GM12878 (cell line): ENCODE data around the gene SSH3. TPM values are rescaled to one million over a fixed set of nuclear protein-coding genes. Genes with fewer than 3 reads are reported as not detected.

Experiments used
- BACH1 ChIP-seq: fragments of 450-650 bp; IDR thresholded peaks from 2 replicates; pipeline ENCODE4 v1.6.1; 2017; ENCODE audit warnings: mild to moderate bottlenecking, borderline replicate concordance
- CEBPB ChIP-seq, 2 experiments: fragments of 150-350 bp in 1 of 2; IDR thresholded peaks; 2 replicates each; pipeline ENCODE4 v1.6.1; 2012 to 2014; ENCODE audit warnings: low read depth in 2 of 2, low read length in 2 of 2, borderline replicate concordance in 1 of 2, inconsistent platforms in 1 of 2
- E2F4 ChIP-seq: IDR thresholded peaks from 2 replicates; pipeline ENCODE4 v1.6.1; 2012; ENCODE audit warnings: low read depth, low read length, improper control_type of control experiment
- GATAD2B ChIP-seq: fragments of 450-650 bp; conservative IDR thresholded peaks from 2 replicates; pipeline ENCODE4 v1.6.1; 2017; ENCODE audit warnings: low read depth, mild to moderate bottlenecking, moderate library complexity
- MEF2B ChIP-seq: fragments of 450-650 bp; IDR thresholded peaks from 2 replicates; pipeline ENCODE4 v1.6.1; 2018; ENCODE audit warnings: mild to moderate bottlenecking, moderate library complexity; ENCODE audit not compliant: partially characterized antibody, poor library complexity, severe bottlenecking
- SIN3A ChIP-seq: IDR thresholded peaks from 2 replicates; pipeline ENCODE4 v1.6.1; 2012; ENCODE audit warnings: low read depth, low read length, improper control_type of control experiment
- SKIL ChIP-seq: fragments of 450-650 bp; IDR thresholded peaks from 2 replicates; pipeline ENCODE4 v1.6.1; 2017; ENCODE audit warnings: mild to moderate bottlenecking, low read depth, inconsistent platforms; ENCODE audit not compliant: poor library complexity, severe bottlenecking
- SP1 ChIP-seq: IDR thresholded peaks from one replicate; pipeline ENCODE4 v1.6.1; 2011; ENCODE audit warnings: low read depth, low read length
- SREBF2 ChIP-seq: IDR thresholded peaks from 2 replicates; pipeline ENCODE4 v1.6.1; 2012; ENCODE audit warnings: mild to moderate bottlenecking, low read length
- TAF1 ChIP-seq: IDR thresholded peaks from 2 replicates; pipeline ENCODE4 v1.6.1; 2011; ENCODE audit warnings: mild to moderate bottlenecking, low read depth, low read length, borderline replicate concordance
- TARDBP ChIP-seq: IDR thresholded peaks from 2 replicates; pipeline ENCODE4 v1.6.1; 2016; ENCODE audit warnings: borderline replicate concordance
- polyA plus RNA-seq, 11 experiments: library from polyadenylated mRNA; depleted of rRNA in 4 of 11; unstranded in 6 of 11; stranded (reverse) in 5 of 11; fragments of >200 nt; fragmentation: Nextera tagmentation in 4 of 11; fragmentation: Illumina TruSeq in 1 of 11; extraction: Ambion mirVana in 4 of 11; extraction: Trizol in 1 of 11; gene quantifications; 1 replicate in 1 of 11; 2 replicates in 10 of 11; pipeline versions ENCODE4 v1.2.1 to v1.2.3, GENCODE V29; 2011 to 2016; ENCODE audit warnings: inconsistent platforms in 2 of 11, missing spikeins in 2 of 11, low read depth in 1 of 11
- total RNA-seq, 4 experiments: library from RNA; depleted of rRNA in 3 of 4; stranded (reverse); fragments of >200 nt in 3 of 4; fragmentation: Illumina TruSeq in 1 of 4; extraction: Trizol in 1 of 4; gene quantifications; 2 replicates each; pipeline versions ENCODE4 v1.2.1 to v1.2.3, GENCODE V29; 2013 to 2021
- TF ChIP-seq, protein P1 (sequence below): IDR thresholded peaks from 2 replicates; pipeline ENCODE4 v1.6.1; 2012; ENCODE audit warnings: improper control_type of control experiment, low read depth, low read length; ENCODE audit not compliant: insufficient replicate concordance
- TF ChIP-seq, protein P2 (sequence below): fragments of 450-650 bp; conservative IDR thresholded peaks from 2 replicates; pipeline ENCODE4 v1.6.1; 2017; ENCODE audit warnings: mild to moderate bottlenecking, moderate library complexity
- TF ChIP-seq, protein P3 (sequence below): fragments of 450-650 bp; IDR thresholded peaks from 2 replicates; pipeline ENCODE4 v1.6.1; 2014; ENCODE audit warnings: mild to moderate bottlenecking
- TF ChIP-seq, protein P4 (sequence below): IDR thresholded peaks from 2 replicates; pipeline ENCODE4 v1.6.1; 2012; ENCODE audit warnings: low read depth, low read length, improper control_type of control experiment

The SSH3 gene
- total and polyA plus RNA-seq, 10 of the 15 experiments (the other 5 are each of a cell fraction or from before 2014, with no cell fraction given), result 0.05 to 0.83 (median 0.28) TPM; not detected in 3

DNA sequence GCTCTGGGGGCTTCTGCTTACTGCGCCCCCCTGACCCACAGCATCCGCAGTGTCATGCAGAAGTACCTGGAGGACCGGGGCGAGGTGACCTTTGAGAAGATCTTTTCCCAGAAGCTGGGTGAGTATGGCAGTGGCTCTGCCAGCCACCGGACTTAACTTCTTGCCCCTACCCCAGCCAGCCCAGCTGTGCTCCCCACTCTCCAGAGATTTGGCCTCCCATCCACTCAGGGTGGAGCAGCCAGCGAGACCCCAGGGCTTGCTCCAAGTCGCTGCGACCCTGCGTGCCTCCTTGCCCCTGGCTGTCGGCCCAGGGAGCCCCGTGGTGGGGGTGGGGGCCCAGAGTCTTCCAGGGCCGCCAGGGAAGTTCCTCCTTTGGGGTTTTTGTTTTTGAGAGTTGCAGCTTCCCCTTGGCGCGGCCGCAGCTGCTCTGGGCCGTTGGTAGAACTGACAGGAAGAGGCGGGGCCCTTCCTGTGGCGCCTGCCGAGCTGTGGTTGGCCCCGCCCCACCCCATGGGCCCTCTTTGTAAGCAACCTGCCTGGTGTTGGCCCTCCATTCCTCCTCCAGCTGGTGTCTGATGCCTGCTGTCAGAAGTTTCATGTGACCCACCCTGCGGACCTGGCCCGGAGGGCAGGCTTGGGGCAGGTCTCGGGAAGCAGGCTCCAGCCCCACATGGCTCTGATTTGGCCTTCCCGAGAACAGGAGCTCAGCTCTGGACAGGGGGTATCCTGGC is 25.9 kb upstream of the SSH3 start (continued):
- 0 out of 2 replicates have a peak, but pooled peaks have one; percentile 61 for TF ChIP-seq E2F4
- TF ChIP-seq, protein P1, sequence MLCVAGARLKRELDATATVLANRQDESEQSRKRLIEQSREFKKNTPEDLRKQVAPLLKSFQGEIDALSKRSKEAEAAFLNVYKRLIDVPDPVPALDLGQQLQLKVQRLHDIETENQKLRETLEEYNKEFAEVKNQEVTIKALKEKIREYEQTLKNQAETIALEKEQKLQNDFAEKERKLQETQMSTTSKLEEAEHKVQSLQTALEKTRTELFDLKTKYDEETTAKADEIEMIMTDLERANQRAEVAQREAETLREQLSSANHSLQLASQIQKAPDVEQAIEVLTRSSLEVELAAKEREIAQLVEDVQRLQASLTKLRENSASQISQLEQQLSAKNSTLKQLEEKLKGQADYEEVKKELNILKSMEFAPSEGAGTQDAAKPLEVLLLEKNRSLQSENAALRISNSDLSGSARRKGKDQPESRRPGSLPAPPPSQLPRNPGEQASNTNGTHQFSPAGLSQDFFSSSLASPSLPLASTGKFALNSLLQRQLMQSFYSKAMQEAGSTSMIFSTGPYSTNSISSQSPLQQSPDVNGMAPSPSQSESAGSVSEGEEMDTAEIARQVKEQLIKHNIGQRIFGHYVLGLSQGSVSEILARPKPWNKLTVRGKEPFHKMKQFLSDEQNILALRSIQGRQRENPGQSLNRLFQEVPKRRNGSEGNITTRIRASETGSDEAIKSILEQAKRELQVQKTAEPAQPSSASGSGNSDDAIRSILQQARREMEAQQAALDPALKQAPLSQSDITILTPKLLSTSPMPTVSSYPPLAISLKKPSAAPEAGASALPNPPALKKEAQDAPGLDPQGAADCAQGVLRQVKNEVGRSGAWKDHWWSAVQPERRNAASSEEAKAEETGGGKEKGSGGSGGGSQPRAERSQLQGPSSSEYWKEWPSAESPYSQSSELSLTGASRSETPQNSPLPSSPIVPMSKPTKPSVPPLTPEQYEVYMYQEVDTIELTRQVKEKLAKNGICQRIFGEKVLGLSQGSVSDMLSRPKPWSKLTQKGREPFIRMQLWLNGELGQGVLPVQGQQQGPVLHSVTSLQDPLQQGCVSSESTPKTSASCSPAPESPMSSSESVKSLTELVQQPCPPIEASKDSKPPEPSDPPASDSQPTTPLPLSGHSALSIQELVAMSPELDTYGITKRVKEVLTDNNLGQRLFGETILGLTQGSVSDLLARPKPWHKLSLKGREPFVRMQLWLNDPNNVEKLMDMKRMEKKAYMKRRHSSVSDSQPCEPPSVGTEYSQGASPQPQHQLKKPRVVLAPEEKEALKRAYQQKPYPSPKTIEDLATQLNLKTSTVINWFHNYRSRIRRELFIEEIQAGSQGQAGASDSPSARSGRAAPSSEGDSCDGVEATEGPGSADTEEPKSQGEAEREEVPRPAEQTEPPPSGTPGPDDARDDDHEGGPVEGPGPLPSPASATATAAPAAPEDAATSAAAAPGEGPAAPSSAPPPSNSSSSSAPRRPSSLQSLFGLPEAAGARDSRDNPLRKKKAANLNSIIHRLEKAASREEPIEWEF, result no peak
- TF ChIP-seq TARDBP, result 0 out of 2 replicates have a peak, but pooled peaks have one; percentile 12
- TF ChIP-seq, protein P2, sequence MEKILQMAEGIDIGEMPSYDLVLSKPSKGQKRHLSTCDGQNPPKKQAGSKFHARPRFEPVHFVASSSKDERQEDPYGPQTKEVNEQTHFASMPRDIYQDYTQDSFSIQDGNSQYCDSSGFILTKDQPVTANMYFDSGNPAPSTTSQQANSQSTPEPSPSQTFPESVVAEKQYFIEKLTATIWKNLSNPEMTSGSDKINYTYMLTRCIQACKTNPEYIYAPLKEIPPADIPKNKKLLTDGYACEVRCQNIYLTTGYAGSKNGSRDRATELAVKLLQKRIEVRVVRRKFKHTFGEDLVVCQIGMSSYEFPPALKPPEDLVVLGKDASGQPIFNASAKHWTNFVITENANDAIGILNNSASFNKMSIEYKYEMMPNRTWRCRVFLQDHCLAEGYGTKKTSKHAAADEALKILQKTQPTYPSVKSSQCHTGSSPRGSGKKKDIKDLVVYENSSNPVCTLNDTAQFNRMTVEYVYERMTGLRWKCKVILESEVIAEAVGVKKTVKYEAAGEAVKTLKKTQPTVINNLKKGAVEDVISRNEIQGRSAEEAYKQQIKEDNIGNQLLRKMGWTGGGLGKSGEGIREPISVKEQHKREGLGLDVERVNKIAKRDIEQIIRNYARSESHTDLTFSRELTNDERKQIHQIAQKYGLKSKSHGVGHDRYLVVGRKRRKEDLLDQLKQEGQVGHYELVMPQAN, result peak; percentile 39; the same call in 1 of the 2 replicates
- TF ChIP-seq SREBF2, result no peak
- no peak for TF ChIP-seq CEBPB (IDR thresholded peaks at IDR 0.05; ENCODE audit: borderline replicate concordance in 1 of 2, low read depth in 2 of 2, low read length in 2 of 2)
- TF ChIP-seq TAF1, result peak; percentile 79
- peak; percentile 69; the same call in 1 of the 2 replicates for TF ChIP-seq GATAD2B
- peak; percentile 34; the same call in 1 of the 2 replicates for TF ChIP-seq SIN3A
- peak; percentile 73 for TF ChIP-seq MEF2B
- TF ChIP-seq SP1, result no peak
- peak; percentile 35 for TF ChIP-seq SKIL
- TF ChIP-seq, protein P3, sequence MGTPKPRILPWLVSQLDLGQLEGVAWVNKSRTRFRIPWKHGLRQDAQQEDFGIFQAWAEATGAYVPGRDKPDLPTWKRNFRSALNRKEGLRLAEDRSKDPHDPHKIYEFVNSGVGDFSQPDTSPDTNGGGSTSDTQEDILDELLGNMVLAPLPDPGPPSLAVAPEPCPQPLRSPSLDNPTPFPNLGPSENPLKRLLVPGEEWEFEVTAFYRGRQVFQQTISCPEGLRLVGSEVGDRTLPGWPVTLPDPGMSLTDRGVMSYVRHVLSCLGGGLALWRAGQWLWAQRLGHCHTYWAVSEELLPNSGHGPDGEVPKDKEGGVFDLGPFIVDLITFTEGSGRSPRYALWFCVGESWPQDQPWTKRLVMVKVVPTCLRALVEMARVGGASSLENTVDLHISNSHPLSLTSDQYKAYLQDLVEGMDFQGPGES, result no peak
- peak; percentile 19 for TF ChIP-seq BACH1
- TF ChIP-seq, protein P4, sequence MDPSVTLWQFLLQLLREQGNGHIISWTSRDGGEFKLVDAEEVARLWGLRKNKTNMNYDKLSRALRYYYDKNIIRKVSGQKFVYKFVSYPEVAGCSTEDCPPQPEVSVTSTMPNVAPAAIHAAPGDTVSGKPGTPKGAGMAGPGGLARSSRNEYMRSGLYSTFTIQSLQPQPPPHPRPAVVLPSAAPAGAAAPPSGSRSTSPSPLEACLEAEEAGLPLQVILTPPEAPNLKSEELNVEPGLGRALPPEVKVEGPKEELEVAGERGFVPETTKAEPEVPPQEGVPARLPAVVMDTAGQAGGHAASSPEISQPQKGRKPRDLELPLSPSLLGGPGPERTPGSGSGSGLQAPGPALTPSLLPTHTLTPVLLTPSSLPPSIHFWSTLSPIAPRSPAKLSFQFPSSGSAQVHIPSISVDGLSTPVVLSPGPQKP, result peak; percentile 44; the same call in 1 of the 2 replicates
